AG09319 (cell line): ENCODE results near the gene PPP1R1B.

Experiments used
- DNase-seq: peaks from one replicate; pipeline ENCODE4 v3.0.0-alpha.2; 2010; ENCODE audit warnings: low read depth; ENCODE audit errors: extremely low read depth
- CTCF ChIP-seq: IDR thresholded peaks from 2 replicates; pipeline ENCODE4 v1.5.1; 2011; ENCODE audit warnings: low read depth, mild to moderate bottlenecking, inconsistent platforms, low read length, moderate library complexity

Gene PPP1R1B

GRCh38 chr17:39664581-39665561, 38.1 kb downstream of the PPP1R1B start, which contains the start of gene TCAP:
Gene TCAP, plus strand, starts transcription at chr17:39665349. Its CDS starts 11 bp downstream, at chr17:39665360.
- DNase-seq = no peak
- TF ChIP-seq CTCF = no peak

GRCh38 chr17:39665642-39666224, 39.0 kb downstream of the PPP1R1B start:
- DNase-seq = no peak
- no peak for TF ChIP-seq CTCF

- no peak for DNase-seq
- no peak for TF ChIP-seq CTCF
Measured at GRCh38 chr17:39666231-39666600, 39.5 kb downstream of the PPP1R1B start.

GRCh38 chr17:39666601-39667261, 40.0 kb downstream of the PPP1R1B start:
- no peak for DNase-seq
- no peak for TF ChIP-seq CTCF

- no peak for DNase-seq
- no peak for TF ChIP-seq CTCF
Measured at GRCh38 chr17:39667262-39667944, 40.7 kb downstream of the PPP1R1B start.

- DNase-seq = no peak
Measured at GRCh38 chr17:39667945-39668924, 41.5 kb downstream of the PPP1R1B start, which contains the start of gene PNMT. Gene PNMT, plus strand, starts transcription at chr17:39668453. Its CDS starts 23 bp downstream, at chr17:39668476.

More at GRCh38 chr17:39667945-39668924, 41.5 kb downstream of the PPP1R1B start, which contains the start of gene PNMT:
- TF ChIP-seq CTCF = peak; percentile 56
